Effector CD8-positive, alpha-beta T cell (primary cell): Measurements from ENCODE around the gene GTPBP10.
A peak's percentile ranks its signal among the peaks of the same experiment; 100 is the strongest.
"Not testable (repeated sequence)": the region's sequence is repeated elsewhere in the genome, so short reads cannot be mapped to it uniquely, and the experiment has no call there.

ENCODE experiments used
- DNase-seq: peaks from one replicate; lab custom pipeline; 2025; lab: John Stamatoyannopoulos, UW
- total RNA-seq, 4 experiments: gene quantifications; one replicate each; lab custom pipeline; 2026; lab: John Stamatoyannopoulos, UW

The GTPBP10 gene
- 28.9 to 33.3 (median 31.3) reads per million in 4 experiments for total RNA-seq

- DNase-seq, result peak; percentile 90
Measured at GRCh38 chr7:90346336-90347125, at the start of gene GTPBP10. GTPBP10 (plus strand) TSS chr7:90346716; CDS start chr7:90346742, 26 bp downstream.

- no peak for DNase-seq
Measured at GRCh38 chr7:90298145-90299038, 48.1 kb upstream of the GTPBP10 start.

- no peak for DNase-seq
Measured at GRCh38 chr7:90303241-90303640, 43.3 kb upstream of the GTPBP10 start.

GRCh38 chr7:90309872-90310271, 36.6 kb upstream of the GTPBP10 start:
- no peak for DNase-seq

- no peak for DNase-seq
Measured at GRCh38 chr7:90311175-90311574, 35.3 kb upstream of the GTPBP10 start.

- DNase-seq, result no peak
Measured at GRCh38 chr7:90312745-90313144, 33.8 kb upstream of the GTPBP10 start.

- DNase-seq, result no peak
Measured at GRCh38 chr7:90313907-90314306, 32.6 kb upstream of the GTPBP10 start.

GRCh38 chr7:90320014-90320413, 26.5 kb upstream of the GTPBP10 start:
- no peak for DNase-seq

GRCh38 chr7:90320418-90320800, 26.1 kb upstream of the GTPBP10 start:
- DNase-seq, result no peak

- DNase-seq, result no peak
Measured at GRCh38 chr7:90320801-90321494, 25.6 kb upstream of the GTPBP10 start, which contains the start of gene FAM237B. FAM237B (minus strand) TSS chr7:90321304; CDS start chr7:90319748, 1,556 bp downstream.

GRCh38 chr7:90322837-90323236, 23.7 kb upstream of the GTPBP10 start:
- no peak for DNase-seq

GRCh38 chr7:90326500-90326899, 20.0 kb upstream of the GTPBP10 start:
- DNase-seq, result no peak

- no peak for DNase-seq
Measured at GRCh38 chr7:90334193-90334843, 12.2 kb upstream of the GTPBP10 start.

- not testable (repeated sequence) for DNase-seq
Measured at GRCh38 chr7:90334926-90335325, 11.6 kb upstream of the GTPBP10 start.

- no peak for DNase-seq
Measured at GRCh38 chr7:90337106-90337505, 9.4 kb upstream of the GTPBP10 start.

GRCh38 chr7:90345016-90345415, 1.5 kb upstream of the GTPBP10 start:
- DNase-seq, result no peak

- no peak for DNase-seq
Measured at GRCh38 chr7:90345595-90346335, 751 bp upstream of the GTPBP10 start.

- no peak for DNase-seq
Measured at GRCh38 chr7:90347759-90348158, 1.2 kb downstream of the GTPBP10 start.

- DNase-seq, result no peak
Measured at GRCh38 chr7:90349305-90349704, 2.8 kb downstream of the GTPBP10 start.

- not testable (repeated sequence) for DNase-seq
Measured at GRCh38 chr7:90350032-90350431, 3.5 kb downstream of the GTPBP10 start.

GRCh38 chr7:90351987-90352386, 5.5 kb downstream of the GTPBP10 start:
- no peak for DNase-seq
